ENCODE measurements around the gene UBASH3A.

Gene UBASH3A

GRCh38 chr21:42453224-42453985 is 49.7 kb downstream of the UBASH3A start:
- DNase-seq (ENCODE audit: low read depth, low spot score): no peak
- no peak overlapping the region for H3K27ac ChIP-seq
- H3K9ac ChIP-seq (ENCODE audit: insufficient read length): no peak overlapping the region
- H3K36me3 ChIP-seq (ENCODE audit: insufficient read depth, low read length): no peaks in the 10 kb centered on the region
- TF ChIP-seq POLR2AphosphoS5 (IDR thresholded peaks at IDR 0.05; ENCODE audit: borderline replicate concordance, low read depth, low read length) (no peak), EZH2 (IDR thresholded peaks at IDR 0.05) (no peak), FOXP2 (optimal IDR thresholded peaks at IDR 0.05; ENCODE audit: control extremely low read depth, extremely low read length, insufficient read depth) (no peak)
- no peaks in the 10 kb centered on the region for H3K9me3 ChIP-seq (ENCODE audit: low read depth, low read length)
- no peak overlapping the region for H3K4me3 ChIP-seq

GRCh38 chr21:42453986-42454570 is 50.4 kb downstream of the UBASH3A start:
- H3K9me3 ChIP-seq (ENCODE audit: low read depth, low read length): no peaks in the 10 kb centered on the region
- DNase-seq (ENCODE audit: low read depth, low spot score): no peak
- no peak overlapping the region for H3K9ac ChIP-seq (ENCODE audit: insufficient read length)
- TF ChIP-seq FOXP2 (optimal IDR thresholded peaks at IDR 0.05; ENCODE audit: control extremely low read depth, extremely low read length, insufficient read depth) (no peak), EZH2 (IDR thresholded peaks at IDR 0.05) (no peak), POLR2AphosphoS5 (IDR thresholded peaks at IDR 0.05; ENCODE audit: borderline replicate concordance, low read depth, low read length) (no peak)
- no peak overlapping the region for H3K27ac ChIP-seq
- no peak overlapping the region for H3K4me3 ChIP-seq
- no peaks in the 10 kb centered on the region for H3K36me3 ChIP-seq (ENCODE audit: insufficient read depth, low read length)

GRCh38 chr21:42454786-42455185 is 51.1 kb downstream of the UBASH3A start:
- peak overlapping the region; percentile 50; the same call in 1 of the 2 replicates for H3K27ac ChIP-seq
- TF ChIP-seq POLR2AphosphoS5 (IDR thresholded peaks at IDR 0.05; ENCODE audit: borderline replicate concordance, low read depth, low read length): no peak
- no peak for TF ChIP-seq EZH2 (IDR thresholded peaks at IDR 0.05)
- TF ChIP-seq FOXP2 (optimal IDR thresholded peaks at IDR 0.05; ENCODE audit: control extremely low read depth, extremely low read length, insufficient read depth): no peak
- H3K9me3 ChIP-seq (ENCODE audit: low read depth, low read length): no peaks in the 10 kb centered on the region
- H3K4me3 ChIP-seq: peak overlapping the region; percentile 42; the same call in 1 of the 2 replicates
- no peaks in the 10 kb centered on the region for H3K36me3 ChIP-seq (ENCODE audit: insufficient read depth, low read length)
- no peak for DNase-seq (ENCODE audit: low read depth, low spot score)
- H3K9ac ChIP-seq (ENCODE audit: insufficient read length): peak overlapping the region; percentile 33

DNA sequence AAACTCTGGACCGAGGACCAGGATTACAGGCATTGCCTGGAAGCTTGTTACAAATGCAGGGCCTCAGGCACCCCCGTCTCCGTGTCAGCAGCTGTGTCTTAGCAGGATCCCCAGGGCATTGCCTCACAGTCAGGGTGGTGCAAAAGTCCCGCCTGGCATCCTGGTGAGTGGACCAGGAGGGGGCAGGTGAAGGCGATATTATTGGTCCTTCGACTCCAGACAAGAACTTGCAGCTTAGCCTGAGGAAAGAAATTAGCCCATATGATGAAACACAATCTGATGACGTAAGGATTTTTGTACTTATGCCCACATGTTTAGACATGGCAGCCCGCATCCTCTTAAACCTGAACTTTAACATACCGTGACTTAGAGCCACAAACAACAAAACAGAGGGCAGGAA is 51.5 kb downstream of the UBASH3A start:
- Histone ChIP-seq H3K4me3 (peak overlapping the region; percentile 42), H3K27ac (no peak overlapping the region; the same call in 1 of the 2 replicates), H3K9ac (ENCODE audit: insufficient read length) (peak overlapping the region; percentile 33), H3K9me3 (ENCODE audit: low read depth, low read length) (no peaks in the 10 kb centered on the region), H3K36me3 (ENCODE audit: insufficient read depth, low read length) (no peaks in the 10 kb centered on the region)
- TF ChIP-seq FOXP2 (optimal IDR thresholded peaks at IDR 0.05; ENCODE audit: control extremely low read depth, extremely low read length, insufficient read depth) (no peak), EZH2 (IDR thresholded peaks at IDR 0.05) (no peak), POLR2AphosphoS5 (IDR thresholded peaks at IDR 0.05; ENCODE audit: borderline replicate concordance, low read depth, low read length) (no peak)
- DNase-seq (ENCODE audit: low read depth, low spot score): no peak

DNA sequence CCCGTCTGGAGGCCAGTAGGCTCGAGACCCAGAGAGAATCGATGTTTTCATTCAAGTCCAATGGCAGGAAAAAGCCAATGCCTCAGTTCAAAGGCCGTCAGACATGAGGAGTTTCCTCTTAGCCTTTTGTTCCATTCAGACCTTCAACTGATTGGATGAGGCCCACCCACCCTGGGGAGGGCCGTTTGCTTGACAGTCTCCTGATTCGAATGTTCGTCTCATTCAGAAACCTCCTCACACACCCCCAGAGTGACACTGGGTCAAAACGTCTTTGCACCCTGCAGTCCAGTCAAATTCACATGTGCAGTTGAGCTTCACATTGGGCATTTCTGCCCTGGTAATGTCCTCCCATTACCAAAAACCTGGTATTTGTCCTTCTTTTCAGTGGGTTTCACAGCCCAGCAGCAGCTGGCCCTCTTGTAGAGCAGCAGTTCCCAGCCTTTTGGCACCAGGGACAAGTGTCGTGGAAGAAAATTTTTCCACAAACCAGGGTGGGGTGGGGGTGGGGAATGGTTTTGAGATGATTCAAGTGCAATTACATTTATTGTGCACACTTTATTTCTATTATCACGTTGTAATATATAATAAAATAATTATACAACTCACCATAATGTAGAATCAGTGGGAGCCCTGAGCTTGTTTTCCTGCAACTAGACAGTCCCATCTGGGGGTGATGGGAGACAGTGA is 52.2 kb downstream of the UBASH3A start:
- TF ChIP-seq POLR2AphosphoS5 (IDR thresholded peaks at IDR 0.05; ENCODE audit: borderline replicate concordance, low read depth, low read length) (no peak), EZH2 (IDR thresholded peaks at IDR 0.05) (no peak), FOXP2 (optimal IDR thresholded peaks at IDR 0.05; ENCODE audit: control extremely low read depth, extremely low read length, insufficient read depth) (no peak)
- Histone ChIP-seq H3K36me3 (ENCODE audit: insufficient read depth, low read length) (no peaks in the 10 kb centered on the region), H3K27ac (no peak overlapping the region)

GRCh38 chr21:42456457-42456856 is 52.8 kb downstream of the UBASH3A start:
- no peaks in the 10 kb centered on the region for H3K9me3 ChIP-seq (ENCODE audit: low read depth, low read length)
- no peak for DNase-seq (ENCODE audit: low read depth, low spot score)

More for the DNA sequence above, 52.2 kb downstream of the UBASH3A start:
- no peak for DNase-seq (ENCODE audit: low read depth, low spot score)
- Histone ChIP-seq H3K9ac (ENCODE audit: insufficient read length) (no peak overlapping the region), H3K4me3 (no peak overlapping the region), H3K9me3 (ENCODE audit: low read depth, low read length) (no peaks in the 10 kb centered on the region)

GRCh38 chr21:42459082-42459460 is 55.4 kb downstream of the UBASH3A start:
- no peak for DNase-seq (ENCODE audit: low read depth, low spot score)
- no peak for TF ChIP-seq POLR2AphosphoS5 (IDR thresholded peaks at IDR 0.05; ENCODE audit: borderline replicate concordance, low read depth, low read length)
- TF ChIP-seq FOXP2 (optimal IDR thresholded peaks at IDR 0.05; ENCODE audit: control extremely low read depth, extremely low read length, insufficient read depth): no peak
- no peak for TF ChIP-seq EZH2 (IDR thresholded peaks at IDR 0.05)
- Histone ChIP-seq H3K4me3 (no peak overlapping the region), H3K27ac (no peak overlapping the region), H3K9me3 (ENCODE audit: low read depth, low read length) (no peaks in the 10 kb centered on the region), H3K9ac (ENCODE audit: insufficient read length) (no peak overlapping the region), H3K36me3 (ENCODE audit: insufficient read depth, low read length) (no peaks in the 10 kb centered on the region)

More at GRCh38 chr21:42456457-42456856, 52.8 kb downstream of the UBASH3A start:
- TF ChIP-seq EZH2 (IDR thresholded peaks at IDR 0.05) (no peak), FOXP2 (optimal IDR thresholded peaks at IDR 0.05; ENCODE audit: control extremely low read depth, extremely low read length, insufficient read depth) (no peak), POLR2AphosphoS5 (IDR thresholded peaks at IDR 0.05; ENCODE audit: borderline replicate concordance, low read depth, low read length) (no peak)
- no peak overlapping the region for H3K9ac ChIP-seq (ENCODE audit: insufficient read length)
- no peaks in the 10 kb centered on the region for H3K36me3 ChIP-seq (ENCODE audit: insufficient read depth, low read length)
- H3K4me3 ChIP-seq: no peak overlapping the region
- H3K27ac ChIP-seq: no peak overlapping the region

DNA sequence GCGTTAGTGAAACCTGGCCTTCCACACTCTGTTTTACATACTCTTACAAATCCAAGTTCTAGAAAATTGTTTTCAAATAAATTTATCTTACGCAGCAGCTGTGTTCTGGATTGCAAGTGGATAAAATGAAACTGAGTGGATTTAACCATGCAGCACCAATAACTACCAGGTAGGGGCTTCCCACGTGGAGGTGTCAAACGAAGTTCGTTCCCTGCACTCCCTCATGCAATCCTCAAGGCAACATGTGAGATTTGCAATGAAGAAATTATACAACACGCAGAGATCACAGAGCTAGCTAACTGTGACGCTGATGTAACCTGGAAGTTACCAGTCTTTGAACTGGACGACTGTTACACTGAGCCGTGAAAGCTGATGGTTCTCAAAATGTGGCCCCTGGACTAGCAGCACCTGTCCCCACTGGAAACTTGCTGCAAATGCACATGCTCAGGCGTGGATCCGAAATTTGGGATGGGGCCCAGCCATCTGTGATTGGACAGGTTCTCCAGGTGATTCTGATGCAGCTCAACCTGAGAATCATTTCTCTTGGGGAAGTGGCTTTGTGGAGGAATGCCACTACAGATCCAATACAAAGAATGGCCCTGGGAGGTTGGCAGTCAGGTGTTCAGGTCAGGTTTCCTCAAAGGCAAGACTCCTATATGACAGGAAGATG is 56.0 kb downstream of the UBASH3A start:
- Histone ChIP-seq H3K36me3 (ENCODE audit: insufficient read depth, low read length) (no peaks in the 10 kb centered on the region), H3K9me3 (ENCODE audit: low read depth, low read length) (no peaks in the 10 kb centered on the region), H3K27ac (no peak overlapping the region), H3K9ac (ENCODE audit: insufficient read length) (no peak overlapping the region), H3K4me3 (no peak overlapping the region)
- no peak for TF ChIP-seq POLR2AphosphoS5 (IDR thresholded peaks at IDR 0.05; ENCODE audit: borderline replicate concordance, low read depth, low read length)
- TF ChIP-seq FOXP2 (optimal IDR thresholded peaks at IDR 0.05; ENCODE audit: control extremely low read depth, extremely low read length, insufficient read depth): no peak
- no peak for TF ChIP-seq EZH2 (IDR thresholded peaks at IDR 0.05)
- DNase-seq (ENCODE audit: low read depth, low spot score): no peak
